MV-4-11 (cell line): ENCODE data around the gene SNTG2.

ENCODE experiments used
- DNase-seq: peaks from one replicate; lab custom pipeline; 2025; lab: John Stamatoyannopoulos, UW

SNTG2 gene

DNA sequence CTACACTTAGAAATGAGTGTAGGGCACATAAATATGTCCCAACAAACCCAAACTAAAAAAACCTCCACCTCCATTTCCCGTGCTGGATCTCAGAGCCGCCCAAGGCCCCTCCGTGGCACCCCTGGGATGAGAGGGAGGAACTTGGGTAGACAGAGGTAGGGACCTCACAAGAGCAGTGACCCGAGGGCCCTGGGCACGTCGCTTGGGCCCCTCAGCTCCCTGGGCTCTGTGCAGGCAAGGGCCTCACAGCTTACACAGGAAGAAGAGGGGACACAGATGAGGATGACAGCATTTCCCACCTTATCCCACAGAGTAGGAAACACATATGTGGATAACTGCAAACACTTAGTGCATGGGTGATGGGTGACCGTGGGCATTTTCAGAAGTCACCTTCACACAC is 368.7 kb downstream of the SNTG2 start:
- DNase-seq: no peak

DNA sequence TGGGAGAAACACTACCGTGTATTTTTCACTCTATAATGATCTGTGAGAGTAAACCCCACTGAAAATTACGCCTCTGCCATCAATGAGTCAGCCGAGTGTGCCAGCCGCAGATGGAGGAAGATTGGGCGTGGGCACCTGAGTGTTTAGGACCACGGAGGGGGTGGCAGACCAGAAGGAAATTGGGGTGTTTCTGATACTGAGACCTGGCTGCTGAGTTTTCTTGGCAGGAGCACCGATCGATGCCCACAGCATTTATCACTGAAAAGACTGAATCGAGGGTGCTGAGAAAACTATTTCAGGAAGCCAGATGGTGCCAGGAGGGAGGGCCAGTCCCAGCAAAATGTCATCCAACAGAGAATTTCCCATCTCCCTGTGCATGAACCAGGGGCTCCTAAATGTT is 370.7 kb downstream of the SNTG2 start:
- DNase-seq: no peak

DNA sequence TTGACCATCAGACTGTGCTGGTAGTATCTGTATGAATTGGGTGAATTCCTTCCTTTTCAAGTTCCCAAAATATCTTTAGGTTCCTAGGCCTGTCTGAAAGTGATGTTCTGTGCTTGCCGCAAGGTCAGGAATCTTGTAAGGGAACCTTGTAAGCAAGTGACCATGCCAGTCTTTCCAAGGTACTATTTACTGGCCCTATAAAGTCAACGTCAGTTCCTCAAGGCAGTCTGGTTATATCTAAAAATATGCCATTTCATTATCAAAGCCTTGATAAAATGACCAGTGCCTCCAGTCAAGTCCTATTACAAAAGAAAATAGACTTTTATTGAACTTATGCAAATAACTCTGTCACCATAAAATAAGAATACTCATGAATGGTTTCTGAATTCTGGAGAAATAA is 374.2 kb downstream of the SNTG2 start:
- no peak for DNase-seq

DNA sequence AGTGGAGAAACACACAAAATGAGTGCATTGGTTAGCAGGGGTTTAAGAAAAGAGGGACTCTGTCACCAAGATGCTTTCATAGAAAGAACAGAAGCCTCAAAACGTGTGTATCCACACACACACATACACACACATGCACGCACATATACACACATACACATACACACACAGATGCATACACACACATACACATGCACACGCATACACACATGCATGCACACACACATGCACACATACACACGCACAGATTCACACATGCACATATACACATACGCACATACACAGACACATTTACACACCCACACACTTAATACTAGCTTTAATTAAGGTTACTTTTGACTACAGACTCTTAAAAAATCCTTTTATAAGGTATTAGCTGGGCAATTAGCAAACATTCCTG is 378.0 kb downstream of the SNTG2 start:
- no peak for DNase-seq

DNA sequence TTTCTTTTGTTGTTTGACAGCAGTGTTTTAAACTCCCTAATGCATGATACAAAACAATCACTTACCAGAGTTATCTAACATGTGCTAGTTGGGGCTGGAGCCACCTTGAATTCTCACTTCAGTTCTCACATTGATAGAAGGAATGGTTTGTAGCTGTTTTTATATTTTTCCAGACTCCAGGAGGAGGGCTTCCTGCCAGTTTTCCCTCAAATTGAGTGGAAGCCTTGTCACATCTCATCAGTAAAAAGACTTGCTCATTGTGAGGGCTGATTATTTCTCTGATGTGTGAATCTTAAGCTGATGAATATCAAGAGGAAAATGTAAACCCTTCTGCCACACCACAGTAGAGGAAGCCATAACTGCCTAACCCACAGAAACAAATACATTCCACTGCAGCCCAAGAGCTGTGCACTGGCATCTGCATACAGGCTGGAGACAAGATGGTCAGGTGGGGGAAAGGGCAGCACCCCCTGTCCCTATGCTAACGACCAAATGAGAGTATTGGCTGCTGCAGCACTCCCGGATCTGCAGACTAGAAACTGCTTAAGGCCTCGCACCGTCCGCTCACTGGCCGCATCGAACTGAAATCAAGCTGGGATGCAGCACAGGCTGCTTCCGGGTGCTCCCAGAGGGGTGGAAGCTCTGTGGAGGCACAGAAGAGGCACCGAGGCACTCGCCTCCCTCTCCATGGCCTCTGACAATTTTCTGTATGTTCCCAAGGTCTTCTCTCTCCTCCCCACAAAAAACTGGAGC is 388.9 kb downstream of the SNTG2 start:
- no peak for DNase-seq

DNA sequence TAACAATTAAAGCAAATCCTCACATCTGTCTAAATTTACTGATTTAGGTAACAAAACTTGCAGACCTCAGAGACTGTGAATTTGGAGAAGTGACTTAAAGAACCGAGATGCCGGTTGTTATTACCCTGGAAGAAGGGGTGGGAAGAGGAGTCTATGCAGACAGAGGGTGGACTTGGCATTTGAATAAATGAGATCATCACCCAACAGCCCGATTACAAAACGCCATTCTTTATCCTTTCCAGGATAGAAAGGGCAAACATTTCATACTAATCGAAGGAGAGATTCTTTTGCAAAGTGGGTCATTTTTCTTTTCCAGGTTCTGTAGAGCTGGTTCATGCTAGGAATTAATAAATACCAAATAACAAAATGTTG is 389.5 kb downstream of the SNTG2 start:
- DNase-seq: no peak

DNA sequence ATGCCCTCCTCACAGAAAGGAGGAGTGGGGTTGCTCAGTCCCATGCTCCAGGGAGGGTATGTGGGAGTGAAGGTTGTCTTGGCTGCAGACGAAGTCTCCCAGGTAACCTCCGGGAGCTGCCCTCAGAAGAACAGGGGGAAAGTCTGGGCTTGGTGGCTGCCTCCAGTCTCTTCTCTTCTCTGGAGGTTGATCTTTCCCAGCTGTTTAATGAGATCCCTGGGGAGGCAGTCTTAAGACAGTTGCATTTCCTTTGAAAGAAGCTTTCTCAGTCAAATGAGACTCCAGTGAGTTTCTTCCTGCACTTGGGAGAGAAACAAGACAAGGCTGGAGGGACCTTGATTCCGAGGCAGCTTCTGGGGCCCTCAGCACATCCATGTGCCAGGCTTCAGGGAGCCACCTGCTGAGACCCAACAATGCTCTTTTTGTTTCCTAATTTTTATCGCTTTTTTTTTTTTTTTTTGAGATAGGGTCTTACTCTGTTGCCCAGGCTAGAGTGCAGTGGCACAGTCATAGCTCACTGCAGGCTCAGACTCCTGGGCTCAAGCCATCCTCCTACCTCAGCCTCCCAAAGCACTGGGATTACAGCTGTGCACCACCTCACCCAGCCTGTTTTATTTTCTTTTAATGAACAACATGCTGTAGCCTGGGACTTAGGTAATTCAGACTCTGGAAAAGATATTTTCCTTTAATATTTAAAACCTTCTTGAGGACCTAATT is 390.9 kb downstream of the SNTG2 start:
- DNase-seq: no peak

DNA sequence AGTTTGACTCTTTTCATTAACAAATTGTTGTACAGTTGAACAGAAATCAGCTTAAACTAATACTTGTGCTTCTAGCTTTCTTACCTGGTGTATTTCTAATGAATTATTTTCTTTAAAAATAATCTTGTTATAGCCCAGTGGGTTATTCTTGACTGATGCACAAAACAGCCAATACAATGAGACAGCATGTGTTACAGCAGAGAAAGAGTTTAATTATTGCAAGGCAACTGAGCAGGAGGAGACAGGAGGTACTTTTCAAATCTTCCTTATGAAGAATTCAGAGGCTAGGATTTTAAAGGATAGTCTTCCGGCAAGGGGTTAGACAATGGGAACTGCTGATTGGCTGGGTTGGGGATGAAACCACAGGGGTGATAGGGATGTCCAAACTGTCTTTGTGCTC is 398.1 kb downstream of the SNTG2 start:
- DNase-seq: no peak

DNA sequence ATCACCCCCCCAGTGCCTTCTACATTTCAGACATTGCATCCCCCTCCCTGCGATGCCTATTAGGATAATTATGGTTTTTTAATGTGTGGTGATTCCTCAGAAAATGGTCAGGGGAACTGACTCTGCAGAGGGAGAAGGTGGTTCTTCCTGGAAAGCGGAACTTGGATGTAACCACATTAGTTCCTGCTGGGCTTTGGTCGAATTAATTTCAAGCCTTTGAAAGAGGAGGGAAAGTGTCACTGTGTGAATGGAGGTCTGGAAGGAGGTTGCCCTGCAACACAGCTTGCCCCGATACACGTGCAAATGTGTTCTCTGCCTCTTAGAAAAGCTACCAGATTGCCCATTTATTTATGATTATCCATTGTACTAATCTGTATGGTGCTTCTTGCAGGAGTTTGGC is 399.5 kb downstream of the SNTG2 start:
- peak; percentile 60 for DNase-seq

DNA sequence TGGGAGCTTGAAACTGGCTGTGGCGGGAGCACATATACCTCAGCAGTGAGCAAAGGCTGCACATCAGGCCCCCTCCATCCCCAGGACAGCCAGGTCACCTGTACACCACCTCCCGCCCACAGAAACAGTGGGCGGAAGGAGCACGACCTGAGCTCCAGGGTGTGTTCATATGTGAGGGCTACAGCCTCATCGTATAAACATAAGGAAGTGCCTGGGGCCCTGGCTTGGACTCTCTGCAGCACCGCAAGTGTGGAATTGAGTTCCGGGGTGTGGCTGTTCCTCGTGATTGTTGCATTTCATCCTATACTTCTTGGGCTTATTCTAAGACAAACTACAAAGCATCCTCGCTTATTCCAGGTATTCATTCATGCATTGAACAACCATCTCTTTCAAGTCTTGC is 402.5 kb downstream of the SNTG2 start:
- DNase-seq: no peak

DNA sequence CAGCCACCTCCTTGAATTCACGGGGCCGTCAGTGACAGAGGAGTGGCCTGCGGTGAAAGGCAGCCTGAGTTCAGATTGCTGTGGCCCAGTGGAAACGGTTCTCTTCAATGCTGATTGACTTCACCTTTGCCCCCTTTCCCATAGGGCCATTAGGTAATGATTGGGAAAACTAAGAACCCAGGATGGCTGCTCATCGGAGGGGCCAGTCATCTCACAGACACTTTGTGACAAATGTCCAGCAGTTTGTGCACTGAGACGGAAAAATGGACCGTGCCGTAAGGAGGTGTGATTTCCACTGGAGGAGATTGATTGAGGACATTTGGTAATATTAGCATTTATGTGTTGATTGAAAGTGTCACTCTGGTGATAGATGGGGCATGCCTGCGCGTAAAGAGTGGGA is 402.9 kb downstream of the SNTG2 start:
- DNase-seq: no peak

DNA sequence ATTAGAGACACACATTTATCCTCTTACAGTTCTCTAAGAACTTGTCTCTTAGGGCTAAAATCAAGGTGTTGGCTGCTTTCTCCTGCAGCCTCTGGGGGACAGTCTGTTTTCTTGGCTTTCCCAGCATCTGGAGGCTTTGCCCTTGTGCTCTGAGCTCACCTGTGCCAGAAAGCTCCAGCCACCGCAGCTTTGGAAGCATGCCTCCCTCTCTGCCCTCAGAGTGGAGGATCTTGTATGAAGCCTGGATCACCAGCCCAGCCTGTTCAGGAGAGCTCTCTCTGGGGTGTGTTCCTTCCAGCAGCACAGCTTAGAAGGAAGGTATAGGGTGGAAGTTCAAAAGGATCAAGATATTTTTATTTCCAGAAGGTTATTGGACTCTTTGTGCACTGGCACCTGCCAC is 409.5 kb downstream of the SNTG2 start:
- no peak for DNase-seq

DNA sequence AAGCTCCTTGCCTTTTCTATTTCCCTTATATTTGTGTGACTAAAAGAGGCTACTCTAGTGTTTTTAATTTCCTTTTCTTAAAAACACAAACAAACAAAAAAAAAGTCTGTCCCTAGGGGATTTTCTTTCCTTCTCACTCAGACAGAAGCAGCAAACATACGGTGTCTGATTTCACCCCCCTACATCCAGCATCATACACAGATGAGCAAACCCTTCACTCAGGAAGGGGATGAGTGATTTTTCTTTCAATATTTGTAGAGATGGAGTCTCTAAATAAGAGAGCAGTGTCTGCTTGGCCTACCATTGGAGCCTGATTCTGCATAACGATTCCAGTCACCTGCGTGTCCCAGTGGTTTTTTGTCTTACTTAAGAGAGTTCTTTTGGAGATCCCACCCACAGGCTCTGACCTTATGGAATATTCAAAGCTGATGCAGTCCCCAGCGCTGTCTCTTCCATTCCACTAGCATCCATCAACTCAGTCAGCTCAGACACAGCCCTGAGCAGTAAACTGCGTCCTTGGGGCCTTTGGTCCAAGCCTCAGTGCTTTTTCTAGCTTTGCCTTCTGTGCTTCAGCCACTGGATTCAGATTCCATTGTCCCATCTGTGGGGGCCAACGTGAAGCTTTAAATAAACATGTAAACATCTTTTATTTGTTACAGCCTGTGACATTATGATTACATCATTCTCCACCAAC is 410.1 kb downstream of the SNTG2 start:
- DNase-seq: no peak

DNA sequence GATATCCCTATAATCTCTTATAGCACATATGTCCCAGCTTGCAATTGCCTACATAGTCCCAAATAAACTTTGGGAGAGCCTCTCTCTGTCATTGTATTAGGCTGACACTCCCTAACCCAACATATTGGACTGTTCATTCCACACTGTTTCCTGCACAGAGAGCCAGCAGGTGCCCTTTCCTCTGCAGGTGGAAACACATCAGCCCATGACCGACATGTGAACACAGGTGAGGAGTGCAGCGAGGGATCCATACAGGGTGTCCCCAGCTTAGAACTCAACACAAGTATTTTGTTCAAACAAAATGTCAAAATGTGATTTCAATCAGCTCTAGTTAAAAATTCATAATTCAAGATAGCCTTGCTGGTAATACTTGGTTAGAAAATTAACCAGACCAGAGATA is 412.7 kb downstream of the SNTG2 start:
- DNase-seq: no peak

DNA sequence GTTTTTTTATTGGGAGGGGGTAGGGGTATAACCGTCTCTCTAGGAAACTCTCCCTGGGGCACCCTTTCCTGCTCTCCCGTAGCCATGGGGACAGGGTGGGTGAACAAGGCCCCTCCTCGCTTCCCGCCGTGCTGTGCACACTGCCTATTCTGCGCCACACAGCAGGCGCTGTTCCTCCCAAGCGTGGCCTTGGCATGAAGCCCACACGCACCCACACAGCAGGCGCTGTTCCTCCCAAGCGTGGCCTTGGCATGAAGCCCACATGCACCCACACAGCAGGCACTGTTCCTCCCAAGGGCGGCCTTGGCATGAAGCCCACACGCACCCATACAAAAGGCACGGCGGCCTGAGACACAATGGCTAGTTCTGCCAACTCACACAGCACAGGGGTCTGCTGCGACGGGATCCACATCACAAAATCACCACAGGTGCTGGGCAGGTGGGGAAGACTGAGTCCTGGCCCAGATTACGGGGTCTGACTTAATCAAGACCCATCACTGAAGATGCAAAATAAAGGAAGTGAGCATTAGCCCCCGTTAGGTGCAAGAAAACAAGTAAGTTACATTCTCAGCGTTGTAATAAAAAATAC is 416.0 kb downstream of the SNTG2 start:
- DNase-seq: no peak

DNA sequence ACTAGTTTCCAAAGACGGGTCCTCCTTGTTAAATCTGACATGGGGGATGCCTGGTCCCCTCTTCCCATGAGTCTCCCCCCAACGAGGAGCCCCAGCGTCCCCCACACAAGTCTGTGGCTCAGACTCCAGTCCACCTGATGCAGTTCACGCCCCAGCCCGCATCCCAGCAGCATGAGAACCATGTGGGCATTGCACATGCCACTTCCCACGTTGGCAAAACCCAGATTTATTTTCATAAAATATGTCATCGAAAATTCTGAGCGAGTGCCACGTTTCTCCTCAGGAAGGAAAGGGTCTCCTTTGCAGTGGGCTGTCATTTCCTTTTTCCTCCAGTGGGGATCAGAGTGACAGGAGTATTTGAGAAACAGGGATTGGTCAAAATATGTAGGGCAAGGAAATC is 417.0 kb downstream of the SNTG2 start:
- no peak for DNase-seq

DNA sequence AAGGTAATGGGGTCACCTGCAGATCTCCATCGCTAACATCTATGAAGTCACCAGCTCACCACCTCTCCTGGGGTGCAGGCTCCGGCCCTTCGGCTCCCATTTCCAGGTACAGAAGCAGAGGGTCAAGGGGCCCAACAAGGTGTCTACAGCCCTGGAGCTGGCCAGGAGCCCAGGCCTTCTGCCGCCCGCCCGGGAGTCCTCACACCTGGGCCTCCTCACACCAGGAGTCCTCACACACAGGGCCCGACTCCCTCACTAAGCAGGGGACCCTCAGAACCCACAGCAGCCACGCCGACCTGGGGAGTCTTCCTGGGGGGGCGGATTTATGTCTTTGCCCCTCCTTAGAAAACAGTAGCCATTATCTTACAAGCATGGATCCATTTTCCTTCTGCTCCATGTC is 419.3 kb downstream of the SNTG2 start:
- no peak for DNase-seq

DNA sequence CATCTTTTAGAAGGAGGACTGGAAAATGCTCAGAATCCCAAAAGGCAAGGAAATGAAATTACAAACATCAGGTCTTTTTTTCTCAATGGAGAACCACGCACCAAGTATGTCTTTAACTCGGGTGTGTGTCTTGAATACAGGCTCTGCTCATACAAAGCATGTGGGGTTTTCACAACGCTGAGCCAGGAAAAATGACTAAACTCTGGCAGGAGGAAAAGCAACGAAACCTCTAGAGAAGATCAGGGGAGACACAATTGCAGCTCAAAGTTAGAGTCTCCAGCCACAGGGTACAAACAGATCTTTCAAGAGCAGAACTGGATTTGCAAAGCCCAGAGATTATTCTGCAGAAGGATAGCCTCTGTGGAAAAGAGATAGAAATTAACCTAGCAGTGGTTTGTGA is 419.8 kb downstream of the SNTG2 start:
- DNase-seq: no peak

DNA sequence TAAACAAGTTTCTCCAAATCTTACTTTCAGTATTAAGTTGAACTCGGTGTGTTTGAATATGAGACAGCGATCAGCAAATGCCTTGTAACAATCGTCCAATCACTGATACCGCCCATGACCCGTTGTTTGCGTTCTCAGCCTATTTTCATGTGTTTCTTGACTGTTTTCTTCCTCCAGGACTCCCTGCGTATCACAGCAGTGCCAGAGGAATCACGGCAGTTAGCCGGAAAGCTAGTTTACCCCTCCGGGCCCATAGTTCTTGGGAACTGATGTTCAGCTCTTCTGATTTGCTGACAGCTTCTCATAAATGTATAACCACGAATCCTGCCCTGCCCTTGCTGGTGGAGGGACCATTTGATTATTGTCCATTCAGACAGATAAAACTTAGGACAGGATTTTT is 420.4 kb downstream of the SNTG2 start:
- no peak for DNase-seq

DNA sequence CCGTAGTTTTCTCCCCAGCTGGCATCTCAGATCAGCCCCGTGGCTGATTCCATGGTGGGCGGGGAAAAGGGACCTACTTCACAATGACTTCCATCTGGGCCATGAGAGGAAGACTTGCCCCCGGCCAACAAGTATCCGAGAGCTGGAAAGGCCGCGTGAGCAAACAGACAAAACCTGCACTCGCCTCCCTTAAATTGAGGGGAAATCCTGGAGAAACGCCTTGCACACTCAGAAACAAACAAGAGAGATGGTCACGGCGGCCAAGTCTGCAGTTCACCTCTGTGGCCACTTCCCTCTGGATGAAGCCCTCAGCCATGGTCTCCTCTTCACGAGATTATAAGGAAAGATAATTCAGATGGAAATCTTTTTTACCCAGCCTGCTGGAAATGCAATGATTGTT is 423.2 kb downstream of the SNTG2 start:
- no peak for DNase-seq

DNA sequence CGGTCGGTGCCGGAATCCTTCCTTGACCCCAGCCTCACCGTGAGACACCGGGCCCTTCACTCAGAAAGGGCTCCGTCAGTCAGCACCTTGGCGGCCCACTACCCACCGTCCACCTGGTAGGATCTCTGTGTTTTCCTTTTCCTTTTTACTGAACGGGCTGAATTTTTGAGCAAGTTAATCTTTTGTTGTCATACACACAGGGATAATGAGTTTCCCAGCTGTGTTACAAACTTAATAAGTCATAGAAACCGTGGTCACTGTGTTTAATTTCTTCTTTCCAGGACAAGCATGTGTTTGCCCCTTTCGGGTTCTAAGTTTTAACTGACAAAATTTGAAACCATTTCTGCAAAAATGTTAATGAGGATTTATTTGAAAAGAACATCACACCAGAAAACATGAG is 423.6 kb downstream of the SNTG2 start:
- no peak for DNase-seq

DNA sequence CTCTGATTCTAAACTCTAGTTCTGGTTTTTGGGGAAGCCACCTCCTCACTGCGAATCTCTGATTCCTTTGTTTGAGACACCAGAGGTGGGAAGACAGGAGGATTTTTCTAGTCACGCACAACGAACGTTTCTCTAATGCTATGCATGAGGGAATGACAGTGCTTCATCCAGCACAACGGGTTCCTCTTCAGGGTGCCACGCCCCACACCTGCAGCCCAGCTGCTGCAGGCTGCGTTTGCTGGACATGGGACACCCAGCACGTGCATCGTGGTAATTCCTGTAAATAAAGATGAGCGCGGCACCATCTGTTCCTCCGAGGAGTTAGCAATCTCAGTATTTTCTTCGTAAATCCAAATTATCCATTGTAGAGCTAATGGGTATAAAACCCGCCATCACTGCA is 425.1 kb downstream of the SNTG2 start:
- no peak for DNase-seq

DNA sequence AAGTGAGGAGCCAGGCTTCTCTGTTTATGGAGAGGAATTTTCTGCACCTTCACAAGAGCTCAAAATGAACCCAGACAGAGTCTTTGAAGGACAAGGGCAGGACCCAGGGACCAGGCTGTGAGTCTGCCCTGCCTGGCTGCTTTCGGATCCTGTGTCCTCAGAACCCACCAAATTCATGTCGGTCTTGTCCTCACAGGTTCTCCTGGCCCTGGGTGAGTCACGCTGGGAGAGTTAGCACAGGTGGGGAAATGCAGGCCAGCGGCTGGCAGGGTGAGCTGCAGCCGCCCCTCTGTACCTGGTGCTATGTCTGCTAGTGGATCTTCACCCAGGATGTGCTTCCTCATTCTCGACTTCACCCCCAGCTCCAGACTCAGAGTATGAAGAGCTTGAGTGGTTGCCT is 426.8 kb downstream of the SNTG2 start:
- no peak for DNase-seq
